K562 (cell line): ENCODE results near the gene C4orf50. TPM values are rescaled to one million over a fixed set of nuclear protein-coding genes. Genes with fewer than 3 reads are reported as not detected.

Experiments
- ATAC-seq: fragments of 200-7000 bp; cut with Tn5 transposase; 3 replicates; pipeline ENCODE4 v1.9.1; 2020; ENCODE audit warnings: moderate library complexity
- BruUV-seq: library from RNA; stranded (reverse); fragments of 400-500 nt; replicated peaks from 2 replicates; lab custom pipeline; 2021; lab: Mats Ljungman, UMichigan
- CTCF ChIA-PET: fragments of 300-600 bp; formaldehyde crosslinking; extraction: SDS; loops from one replicate; lab custom pipeline; 2021; ENCODE audit warnings: low intra/inter-chr PET ratio; lab: Yijun Ruan, JAX
- POLR2A ChIA-PET: fragments of 300-600, 350-650 bp; sonication (Branson Sonifier 250); formaldehyde crosslinking; extraction: SDS; loops from one replicate; lab custom pipeline; 2021; ENCODE audit warnings: antibody characterized with exemption, inconsistent platforms; lab: Yijun Ruan, JAX
- DNase-seq, 4 experiments: peaks; one replicate each; pipeline versions ENCODE4 v3.0.0 to v3.0.0-alpha.2; 2011 to 2018; ENCODE audit warnings: low spot score in 3 of 4, mixed read lengths in 3 of 4; ENCODE audit errors: extremely low read depth in 1 of 4
- FAIRE-seq: peaks from 2 replicates; lab custom pipeline; 2011; peaks lifted over from hg19 to GRCh38; lab: Jason Lieb, UNC
- H2AFZ ChIP-seq: 2 replicates; pipeline ENCODE4 v1.6.0; 2011; ENCODE audit warnings: low read depth, low read length, control low read depth, inconsistent platforms
- H3K27ac ChIP-seq: fragments of 200-600 bp; 3 replicates; pipeline ENCODE4 v1.8.0; 2011; ENCODE audit warnings: low read depth, mild to moderate bottlenecking, control low read depth, inconsistent platforms, low read length, moderate library complexity, mixed read lengths; ENCODE audit errors: extremely low read depth
- H3K27me3 ChIP-seq, 2 experiments: fragments of 300-600 bp in 1 of 2; 2 replicates in 1 of 2; 3 replicates in 1 of 2; pipeline versions ENCODE4 v1.6.0 to v1.8.0; 2011; ENCODE audit warnings: inconsistent platforms in 2 of 2, low read length in 2 of 2, mild to moderate bottlenecking in 1 of 2, mixed read lengths in 1 of 2, moderate library complexity in 1 of 2; ENCODE audit not compliant: control insufficient read depth in 2 of 2, insufficient read depth in 2 of 2
- H3K36me3 ChIP-seq: fragments of 300-600 bp; 3 replicates; pipeline ENCODE4 v1.8.0; 2011; ENCODE audit warnings: mild to moderate bottlenecking, low read length, inconsistent platforms; ENCODE audit not compliant: control insufficient read depth, insufficient read depth
- H3K4me1 ChIP-seq, 2 experiments: fragments of 200-600 bp in 1 of 2; replicated peaks in 1 of 2; 2 replicates in 1 of 2; 3 replicates in 1 of 2; pipeline versions ENCODE4 v1.5.1 to v1.8.0; 2011; ENCODE audit warnings: inconsistent platforms in 2 of 2, low read length in 2 of 2, mild to moderate bottlenecking in 1 of 2, mixed read lengths in 1 of 2, moderate library complexity in 1 of 2; ENCODE audit not compliant: control insufficient read depth in 2 of 2, insufficient read depth in 2 of 2
- H3K4me2 ChIP-seq: 2 replicates; pipeline ENCODE4 v1.6.1; 2011; ENCODE audit warnings: low read length, control low read depth, inconsistent platforms, mixed read lengths; ENCODE audit not compliant: insufficient read depth
- H3K4me3 ChIP-seq: fragments of 200-600 bp; sonication (generic), shearing (Covaris generic); 2 replicates; pipeline ENCODE4 v1.5.1; 2016; ENCODE audit warnings: control low read depth, inconsistent platforms
- H3K79me2 ChIP-seq: fragments of 200-600 bp; 3 replicates; pipeline ENCODE4 v1.8.0; 2011; ENCODE audit warnings: low read length, inconsistent platforms; ENCODE audit not compliant: control insufficient read depth, insufficient read depth
- H3K9ac ChIP-seq, 2 experiments: 2 replicates each; pipeline versions ENCODE4 v1.6.0 to v1.6.1; 2011; ENCODE audit warnings: low read depth in 2 of 2, low read length in 2 of 2, control low read depth in 1 of 2, inconsistent platforms in 1 of 2, mild to moderate bottlenecking in 1 of 2, mixed read lengths in 1 of 2; ENCODE audit not compliant: insufficient read depth in 1 of 2
- H3K9me1 ChIP-seq: one replicate; pipeline ENCODE4 v1.6.0; 2011; ENCODE audit warnings: inconsistent platforms, mild to moderate bottlenecking, low read length, moderate library complexity; ENCODE audit not compliant: control insufficient read depth, insufficient read depth
- H3K9me3 ChIP-seq: replicated peaks from 2 replicates; pipeline ENCODE4 v1.5.1; 2011; ENCODE audit warnings: low read depth, low read length, inconsistent platforms; ENCODE audit not compliant: control insufficient read depth, insufficient read depth
- H4K20me1 ChIP-seq: replicated peaks from 2 replicates; pipeline ENCODE4 v1.6.1; 2011; ENCODE audit warnings: low read length, inconsistent platforms, mixed read lengths; ENCODE audit not compliant: control insufficient read depth, insufficient read depth
- ASH1L ChIP-seq: fragments of 450-650 bp; IDR thresholded peaks from 2 replicates; pipeline ENCODE4 v1.6.1; 2018; ENCODE audit warnings: borderline replicate concordance, mild to moderate bottlenecking, low read depth; ENCODE audit not compliant: partially characterized antibody
- CBX2 ChIP-seq: fragments of 200-600 bp; sonication (generic); IDR thresholded peaks from one replicate; pipeline ENCODE4 v1.6.1; 2012; ENCODE audit warnings: mild to moderate bottlenecking, low read length, inconsistent platforms; ENCODE audit not compliant: insufficient read depth, poor library complexity, severe bottlenecking
- DIDO1 ChIP-seq: fragments of 450-650 bp; IDR thresholded peaks from 2 replicates; pipeline ENCODE4 v1.6.1; 2016; ENCODE audit warnings: low read depth, missing biosample characterization, missing genetic modification characterization
- HNRNPK ChIP-seq: fragments of 200-400 bp; formaldehyde crosslinking; IDR thresholded peaks from one replicate; pipeline ENCODE4 v1.6.1; 2018; ENCODE audit warnings: mild to moderate bottlenecking, low read depth, low read length; ENCODE audit not compliant: poor library complexity, severe bottlenecking
- KHSRP ChIP-seq: fragments of 450-650 bp; IDR thresholded peaks from 2 replicates; pipeline ENCODE4 v1.6.1; 2017
- MAFG ChIP-seq: fragments of 450-650 bp; conservative IDR thresholded peaks from 2 replicates; pipeline ENCODE4 v1.6.1; 2016; ENCODE audit warnings: missing genetic modification characterization, missing compliant biosample characterization
- PRMT5 ChIP-seq: sonication (generic); formaldehyde crosslinking; IDR thresholded peaks from 2 replicates; pipeline ENCODE4 v1.5.0; 2020; ENCODE audit warnings: missing genetic modification reagents
- RBM22 ChIP-seq: fragments of 200-400 bp; formaldehyde crosslinking; IDR thresholded peaks from 2 replicates; pipeline ENCODE4 v1.6.1; 2018; ENCODE audit warnings: low read length, low read depth; ENCODE audit not compliant: poor library complexity, severe bottlenecking
- RFX5 ChIP-seq: IDR thresholded peaks from 2 replicates; pipeline ENCODE4 v1.6.1; 2011; ENCODE audit warnings: low read depth, mild to moderate bottlenecking, improper control_type of control experiment, low read length
- SMAD4 ChIP-seq: fragments of 250-450 bp; sonication (Bioruptor Pico); conservative IDR thresholded peaks from 2 replicates; pipeline ENCODE4 v1.8.0; 2021; ENCODE audit warnings: inconsistent platforms, mild to moderate bottlenecking, moderate library complexity
- ZC3H11A ChIP-seq: IDR thresholded peaks from 2 replicates; pipeline ENCODE4 v1.6.1; 2012; ENCODE audit warnings: low read depth, low read length, improper control_type of control experiment
- ZNF3 ChIP-seq: fragments of 250-450 bp; sonication (Bioruptor Pico); IDR thresholded peaks from 2 replicates; pipeline ENCODE4 v1.5.0; 2021; ENCODE audit warnings: mild to moderate bottlenecking, moderate library complexity
- ZNF830 ChIP-seq: fragments of 250-450 bp; sonication (Bioruptor Pico); IDR thresholded peaks from 2 replicates; pipeline ENCODE4 v1.5.0; 2021; ENCODE audit warnings: mild to moderate bottlenecking
- WGBS: fragments of 100-300 bp; shearing (Covaris generic); methylation state at CpG from one replicate; pipeline ENCODE4 v1.1.6; 2016; ENCODE audit warnings: low coverage, mixed read lengths; ENCODE audit not compliant: insufficient coverage; ENCODE audit errors: missing lambda C conversion rate; 5-methylcytosine and 5-hydroxymethylcytosine counted together
- in situ Hi-C: fragments of 300-500 bp; cut with MboI; formaldehyde crosslinking; loops from 4 replicates; pipeline ENCODE4 v1.15.0; 2018; ENCODE audit warnings: inconsistent platforms, mixed read lengths
- intact Hi-C: fragments of 100-400 bp; cut with micrococcal nuclease; formaldehyde crosslinking; loops from 2 replicates; pipeline ENCODE4 v1.14.2; 2022
- polyA plus RNA-seq, 8 experiments: library from polyadenylated mRNA; depleted of rRNA in 4 of 8; stranded (reverse) in 5 of 8; unstranded in 3 of 8; fragments of >200 nt; fragmentation: Nextera tagmentation in 2 of 8; fragmentation: Illumina TruSeq in 1 of 8; extraction: Ambion mirVana in 2 of 8; extraction: Trizol in 1 of 8; gene quantifications; 2 replicates each; pipeline versions ENCODE4 v1.2.1 to v1.2.3, GENCODE V29; 2011 to 2014; ENCODE audit warnings: inconsistent platforms in 1 of 8, missing spikeins in 1 of 8
- total RNA-seq, 7 experiments: library from RNA; depleted of rRNA in 6 of 7; stranded (reverse); fragments of >200 nt in 6 of 7; fragmentation: Illumina TruSeq in 2 of 7; extraction: Trizol in 2 of 7; gene quantifications; 2 replicates each; pipeline versions ENCODE4 v1.2.1 to v1.2.3, GENCODE V29; 2011 to 2021; ENCODE audit warnings: low replicate concordance in 1 of 7
- TF ChIP-seq, protein P1 (sequence below): fragments of 250-450 bp; sonication (Bioruptor Pico); IDR thresholded peaks from 2 replicates; pipeline ENCODE4 v1.6.1; 2021; ENCODE audit warnings: mild to moderate bottlenecking
- TF ChIP-seq, protein P2 (sequence below): IDR thresholded peaks from 3 replicates; pipeline ENCODE4 v1.6.1; 2011; ENCODE audit warnings: borderline replicate concordance, mild to moderate bottlenecking, moderate library complexity; ENCODE audit not compliant: insufficient read length; ENCODE audit errors: extremely low read depth

C4orf50 gene
- total and polyA plus RNA-seq, 9 of the 15 experiments (the other 6 are each of a cell fraction or from before 2014, with no cell fraction given) = not detected

DNA sequence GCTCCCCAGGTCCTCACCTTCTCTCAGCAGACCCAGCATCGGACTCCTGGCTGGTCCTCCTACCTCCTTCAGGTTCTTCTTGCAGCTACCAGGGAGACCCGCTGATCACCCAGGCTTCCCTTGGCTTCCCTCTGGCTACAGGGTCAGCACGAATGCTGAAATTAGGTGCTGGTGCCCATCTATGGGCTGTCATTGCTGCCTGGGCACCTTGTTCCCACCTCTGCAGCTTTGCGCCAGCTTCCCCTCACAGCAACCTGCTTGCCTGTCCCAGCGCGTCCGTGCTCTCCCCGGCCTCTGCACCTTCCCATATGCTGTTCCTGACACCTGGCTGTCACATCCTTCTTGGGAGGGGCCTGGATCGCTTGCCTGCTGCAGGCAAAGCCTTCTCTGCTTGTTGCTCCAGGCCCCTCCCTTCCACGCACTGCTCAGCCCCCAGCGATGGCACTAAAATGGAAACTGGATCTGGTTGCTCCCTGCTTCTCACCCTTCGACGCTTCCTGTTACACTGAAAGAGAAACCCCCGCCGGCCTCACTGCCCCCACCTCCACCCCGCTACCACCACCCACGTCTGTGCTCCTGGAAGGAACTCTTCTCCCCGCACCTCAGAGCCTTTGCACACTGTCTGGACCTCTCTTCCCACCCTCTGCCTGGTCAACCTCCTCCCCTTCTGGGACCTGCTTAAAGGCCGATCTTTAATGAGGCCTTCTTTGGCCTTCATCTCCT, 22.2 kb downstream of the C4orf50 start:
- CTCF ChIA-PET = no interaction called here
- TF ChIP-seq HNRNPK (no peak), ASH1L (no peak), CBX2 (no peak), MAFG (tag) (no peak), KHSRP (no peak), ZC3H11A (no peak), ZNF830 (CRISPR knock-in tag) (no peak), PRMT5 (CRISPR knock-in tag) (no peak), SMAD4 (CRISPR knock-in tag) (no peak), DIDO1 (tag) (no peak), RBM22 (no peak), ZNF3 (no peak), RFX5 (no peak)
- TF ChIP-seq, protein P1, sequence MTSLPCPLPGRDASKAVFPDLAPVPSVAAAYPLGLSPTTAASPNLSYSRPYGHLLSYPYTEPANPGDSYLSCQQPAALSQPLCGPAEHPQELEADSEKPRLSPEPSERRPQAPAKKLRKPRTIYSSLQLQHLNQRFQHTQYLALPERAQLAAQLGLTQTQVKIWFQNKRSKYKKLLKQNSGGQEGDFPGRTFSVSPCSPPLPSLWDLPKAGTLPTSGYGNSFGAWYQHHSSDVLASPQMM (CRISPR knock-in tag) = no peak
- TF ChIP-seq, protein P2, sequence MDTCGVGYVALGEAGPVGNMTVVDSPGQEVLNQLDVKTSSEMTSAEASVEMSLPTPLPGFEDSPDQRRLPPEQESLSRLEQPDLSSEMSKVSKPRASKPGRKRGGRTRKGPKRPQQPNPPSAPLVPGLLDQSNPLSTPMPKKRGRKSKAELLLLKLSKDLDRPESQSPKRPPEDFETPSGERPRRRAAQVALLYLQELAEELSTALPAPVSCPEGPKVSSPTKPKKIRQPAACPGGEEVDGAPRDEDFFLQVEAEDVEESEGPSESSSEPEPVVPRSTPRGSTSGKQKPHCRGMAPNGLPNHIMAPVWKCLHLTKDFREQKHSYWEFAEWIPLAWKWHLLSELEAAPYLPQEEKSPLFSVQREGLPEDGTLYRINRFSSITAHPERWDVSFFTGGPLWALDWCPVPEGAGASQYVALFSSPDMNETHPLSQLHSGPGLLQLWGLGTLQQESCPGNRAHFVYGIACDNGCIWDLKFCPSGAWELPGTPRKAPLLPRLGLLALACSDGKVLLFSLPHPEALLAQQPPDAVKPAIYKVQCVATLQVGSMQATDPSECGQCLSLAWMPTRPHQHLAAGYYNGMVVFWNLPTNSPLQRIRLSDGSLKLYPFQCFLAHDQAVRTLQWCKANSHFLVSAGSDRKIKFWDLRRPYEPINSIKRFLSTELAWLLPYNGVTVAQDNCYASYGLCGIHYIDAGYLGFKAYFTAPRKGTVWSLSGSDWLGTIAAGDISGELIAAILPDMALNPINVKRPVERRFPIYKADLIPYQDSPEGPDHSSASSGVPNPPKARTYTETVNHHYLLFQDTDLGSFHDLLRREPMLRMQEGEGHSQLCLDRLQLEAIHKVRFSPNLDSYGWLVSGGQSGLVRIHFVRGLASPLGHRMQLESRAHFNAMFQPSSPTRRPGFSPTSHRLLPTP = no peak

More for the DNA sequence above, 22.2 kb downstream of the C4orf50 start:
- Histone ChIP-seq H4K20me1 (no peaks in the 10 kb centered on the region; the same call in 1 of the 2 replicates), H3K4me2 (no peak overlapping the region), H3K79me2 (no peaks in the 10 kb centered on the region), H3K9me1 (no peaks in the 10 kb centered on the region), H3K36me3 (no peaks in the 10 kb centered on the region), H3K9ac (no peak overlapping the region), H3K9me3 (no peaks in the 10 kb centered on the region), H3K4me3 (no peak overlapping the region), H3K4me1 (no peaks in the 10 kb centered on the region), H3K27ac (no peak overlapping the region), H2AFZ (no peak overlapping the region), H3K27me3 (peaks cover 0 to 10% of the 10 kb centered on the region in 2 experiments; a peak in 2 of 5 replicates)
- POLR2A ChIA-PET = interaction anchor here (0.6 kb wide), 2 partner anchors 29 to 39 kb away, joined by 3 read pairs; no protein-coding TSS in a partner anchor
- in situ Hi-C loops (loop anchor here (5.0 kb wide), 1 partner anchor 331 kb away; no protein-coding TSS in a partner anchor), intact Hi-C loops (loop anchor here (5.0 kb wide), 1 partner anchor 256 kb away; no protein-coding TSS in a partner anchor)
- no TSS peak for BruUV-seq
- FAIRE-seq (no peak), ATAC-seq (no peak), DNase-seq (no peak)
- WGBS = under 1% methylated on average over 19 of the region's 19 CpGs
